ENCODE measurements around the gene ZNF236.

- TF ChIP-seq EZH2phosphoT487 (IDR thresholded peaks at IDR 0.05; ENCODE audit: low read depth, severe bottlenecking, unreplicated experiment): no peak
- TF ChIP-seq, protein P1, sequence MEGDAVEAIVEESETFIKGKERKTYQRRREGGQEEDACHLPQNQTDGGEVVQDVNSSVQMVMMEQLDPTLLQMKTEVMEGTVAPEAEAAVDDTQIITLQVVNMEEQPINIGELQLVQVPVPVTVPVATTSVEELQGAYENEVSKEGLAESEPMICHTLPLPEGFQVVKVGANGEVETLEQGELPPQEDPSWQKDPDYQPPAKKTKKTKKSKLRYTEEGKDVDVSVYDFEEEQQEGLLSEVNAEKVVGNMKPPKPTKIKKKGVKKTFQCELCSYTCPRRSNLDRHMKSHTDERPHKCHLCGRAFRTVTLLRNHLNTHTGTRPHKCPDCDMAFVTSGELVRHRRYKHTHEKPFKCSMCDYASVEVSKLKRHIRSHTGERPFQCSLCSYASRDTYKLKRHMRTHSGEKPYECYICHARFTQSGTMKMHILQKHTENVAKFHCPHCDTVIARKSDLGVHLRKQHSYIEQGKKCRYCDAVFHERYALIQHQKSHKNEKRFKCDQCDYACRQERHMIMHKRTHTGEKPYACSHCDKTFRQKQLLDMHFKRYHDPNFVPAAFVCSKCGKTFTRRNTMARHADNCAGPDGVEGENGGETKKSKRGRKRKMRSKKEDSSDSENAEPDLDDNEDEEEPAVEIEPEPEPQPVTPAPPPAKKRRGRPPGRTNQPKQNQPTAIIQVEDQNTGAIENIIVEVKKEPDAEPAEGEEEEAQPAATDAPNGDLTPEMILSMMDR (IDR thresholded peaks at IDR 0.05; ENCODE audit: poor library complexity): no peak
Observed at GRCh38 chr18:76967721-76968472, 145.5 kb downstream of the ZNF236 start.
